HepG2 (cell line): Measurements from ENCODE around the gene FMNL2. TPM values are rescaled to one million over a fixed set of nuclear protein-coding genes. Genes with fewer than 3 reads are reported as not detected.

Source experiments
- CBX2 ChIP-seq, 2 experiments: fragments of 200-600 bp in 1 of 2; sonication (generic); formaldehyde crosslinking in 1 of 2; IDR thresholded peaks; 2 replicates each; pipeline versions ENCODE4 v1.7.0 to v1.8.1; 2018 to 2022; ENCODE audit warnings: low read depth in 2 of 2, low read length in 1 of 2, mild to moderate bottlenecking in 1 of 2, missing genetic modification reagents in 1 of 2
- FOXK1 ChIP-seq: sonication (generic); formaldehyde crosslinking; IDR thresholded peaks from 2 replicates; pipeline ENCODE4 v1.4.0; 2020; ENCODE audit warnings: low read depth, missing genetic modification reagents, borderline replicate concordance
- KLF11 ChIP-seq: IDR thresholded peaks from 2 replicates; pipeline ENCODE4 v1.6.1; 2016; ENCODE audit warnings: missing compliant biosample characterization
- KLF9 ChIP-seq: IDR thresholded peaks from 2 replicates; pipeline ENCODE4 v1.6.1; 2016; ENCODE audit warnings: low read depth
- NAIF1 ChIP-seq: sonication (generic); formaldehyde crosslinking; IDR thresholded peaks from 2 replicates; pipeline ENCODE4 v1.5.0; 2020; ENCODE audit warnings: mild to moderate bottlenecking, missing genetic modification reagents, borderline replicate concordance
- NR1H2 ChIP-seq: sonication (generic); formaldehyde crosslinking; IDR thresholded peaks from 2 replicates; pipeline ENCODE4 v1.8.1; 2022; ENCODE audit warnings: low read depth, missing genetic modification reagents, borderline replicate concordance
- SALL2 ChIP-seq: sonication (generic); formaldehyde crosslinking; IDR thresholded peaks from 2 replicates; pipeline ENCODE4 v1.8.1; 2023; ENCODE audit warnings: mild to moderate bottlenecking, missing genetic modification reagents, inconsistent platforms
- ZNF230 ChIP-seq: sonication (generic); formaldehyde crosslinking; IDR thresholded peaks from 2 replicates; pipeline ENCODE4 v1.4.0; 2020; ENCODE audit warnings: mild to moderate bottlenecking, missing genetic modification reagents
- ZNF292 ChIP-seq: sonication (generic); formaldehyde crosslinking; IDR thresholded peaks from 2 replicates; pipeline ENCODE4 v1.8.1; 2022; ENCODE audit warnings: mild to moderate bottlenecking, low read depth, missing genetic modification reagents, borderline replicate concordance
- ZNF616 ChIP-seq: sonication (generic); formaldehyde crosslinking; IDR thresholded peaks from 2 replicates; pipeline ENCODE4 v1.5.0; 2020; ENCODE audit warnings: low read depth, mild to moderate bottlenecking, missing genetic modification reagents
- polyA plus RNA-seq, 8 experiments: library from polyadenylated mRNA; depleted of rRNA in 3 of 8; stranded (reverse) in 7 of 8; unstranded in 1 of 8; fragments of >200 nt; fragmentation: Illumina TruSeq in 4 of 8; extraction: Trizol in 4 of 8; gene quantifications; 2 replicates each; pipeline versions ENCODE4 v1.2.1 to v1.2.3, GENCODE V29; 2011 to 2016; ENCODE audit warnings: low read depth in 4 of 8, missing spikeins in 1 of 8, mixed read lengths in 1 of 8; ENCODE audit not compliant: insufficient read depth in 1 of 8
- total RNA-seq, 5 experiments: library from RNA; depleted of rRNA; stranded (reverse); fragments of >200 nt; fragmentation: Illumina TruSeq; extraction: Trizol; gene quantifications; 2 replicates each; pipeline ENCODE4 v1.2.3, GENCODE V29; 2016; ENCODE audit warnings: low read depth in 1 of 5
- TF ChIP-seq, protein P1 (sequence below): sonication (generic); formaldehyde crosslinking; IDR thresholded peaks from 2 replicates; pipeline ENCODE4 v1.4.0; 2020; ENCODE audit warnings: missing genetic modification reagents, borderline replicate concordance
- TF ChIP-seq, protein P2 (sequence below): sonication (generic); formaldehyde crosslinking; IDR thresholded peaks from 2 replicates; pipeline ENCODE4 v1.4.0; 2020; ENCODE audit warnings: missing genetic modification reagents

The FMNL2 gene
- total and polyA plus RNA-seq, 2 of the 13 experiments (the other 11 are each of a cell fraction or from before 2014, with no cell fraction given) = 66.5 to 67.7 TPM

- TF ChIP-seq NAIF1 (no peak), ZNF292 (CRISPR knock-in tag) (peak; percentile 84; the same call in 1 of the 2 replicates), SALL2 (no peak), NR1H2 (no peak), FOXK1 (CRISPR knock-in tag) (no peak), KLF11 (CRISPR knock-in tag) (no peak), ZNF616 (no peak), ZNF230 (no peak), KLF9 (CRISPR knock-in tag) (no peak), CBX2 (IDR thresholded peaks at IDR 0.05; ENCODE audit: low read depth, low read length) (no peak), CBX2 (CRISPR knock-in tag; IDR thresholded peaks at IDR 0.05; ENCODE audit: low read depth) (no peak)
- TF ChIP-seq, protein P1, sequence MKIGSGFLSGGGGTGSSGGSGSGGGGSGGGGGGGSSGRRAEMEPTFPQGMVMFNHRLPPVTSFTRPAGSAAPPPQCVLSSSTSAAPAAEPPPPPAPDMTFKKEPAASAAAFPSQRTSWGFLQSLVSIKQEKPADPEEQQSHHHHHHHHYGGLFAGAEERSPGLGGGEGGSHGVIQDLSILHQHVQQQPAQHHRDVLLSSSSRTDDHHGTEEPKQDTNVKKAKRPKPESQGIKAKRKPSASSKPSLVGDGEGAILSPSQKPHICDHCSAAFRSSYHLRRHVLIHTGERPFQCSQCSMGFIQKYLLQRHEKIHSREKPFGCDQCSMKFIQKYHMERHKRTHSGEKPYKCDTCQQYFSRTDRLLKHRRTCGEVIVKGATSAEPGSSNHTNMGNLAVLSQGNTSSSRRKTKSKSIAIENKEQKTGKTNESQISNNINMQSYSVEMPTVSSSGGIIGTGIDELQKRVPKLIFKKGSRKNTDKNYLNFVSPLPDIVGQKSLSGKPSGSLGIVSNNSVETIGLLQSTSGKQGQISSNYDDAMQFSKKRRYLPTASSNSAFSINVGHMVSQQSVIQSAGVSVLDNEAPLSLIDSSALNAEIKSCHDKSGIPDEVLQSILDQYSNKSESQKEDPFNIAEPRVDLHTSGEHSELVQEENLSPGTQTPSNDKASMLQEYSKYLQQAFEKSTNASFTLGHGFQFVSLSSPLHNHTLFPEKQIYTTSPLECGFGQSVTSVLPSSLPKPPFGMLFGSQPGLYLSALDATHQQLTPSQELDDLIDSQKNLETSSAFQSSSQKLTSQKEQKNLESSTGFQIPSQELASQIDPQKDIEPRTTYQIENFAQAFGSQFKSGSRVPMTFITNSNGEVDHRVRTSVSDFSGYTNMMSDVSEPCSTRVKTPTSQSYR (CRISPR knock-in tag) = peak; percentile 13; the same call in 1 of the 2 replicates
- TF ChIP-seq, protein P2, sequence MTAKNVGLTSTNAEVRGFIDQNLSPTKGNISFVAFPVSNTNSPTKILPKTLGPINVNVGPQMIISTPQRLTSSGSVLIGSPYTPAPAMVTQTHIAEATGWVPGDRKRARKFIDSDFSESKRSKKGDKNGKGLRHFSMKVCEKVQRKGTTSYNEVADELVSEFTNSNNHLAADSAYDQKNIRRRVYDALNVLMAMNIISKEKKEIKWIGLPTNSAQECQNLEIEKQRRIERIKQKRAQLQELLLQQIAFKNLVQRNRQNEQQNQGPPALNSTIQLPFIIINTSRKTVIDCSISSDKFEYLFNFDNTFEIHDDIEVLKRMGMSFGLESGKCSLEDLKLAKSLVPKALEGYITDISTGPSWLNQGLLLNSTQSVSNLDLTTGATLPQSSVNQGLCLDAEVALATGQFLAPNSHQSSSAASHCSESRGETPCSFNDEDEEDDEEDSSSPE (CRISPR knock-in tag) = no peak
Observed at GRCh38 chr2:152384992-152385391, 50.0 kb downstream of the FMNL2 start (continued).
